ENCODE results near the gene PRUNE2. TPM values are rescaled to one million over a fixed set of nuclear protein-coding genes. Genes with fewer than 3 reads are reported as not detected.
"Not testable (repeated sequence)": the region's sequence is repeated elsewhere in the genome, so short reads cannot be mapped to it uniquely, and the experiment has no call there.

Gene PRUNE2
- polyA plus RNA-seq (2013, experiment 1 of 2; ENCODE audit: insufficient read length): 7.6 TPM
- 7.1 TPM for polyA plus RNA-seq (2013, experiment 2 of 2; ENCODE audit: insufficient read length)

DNA sequence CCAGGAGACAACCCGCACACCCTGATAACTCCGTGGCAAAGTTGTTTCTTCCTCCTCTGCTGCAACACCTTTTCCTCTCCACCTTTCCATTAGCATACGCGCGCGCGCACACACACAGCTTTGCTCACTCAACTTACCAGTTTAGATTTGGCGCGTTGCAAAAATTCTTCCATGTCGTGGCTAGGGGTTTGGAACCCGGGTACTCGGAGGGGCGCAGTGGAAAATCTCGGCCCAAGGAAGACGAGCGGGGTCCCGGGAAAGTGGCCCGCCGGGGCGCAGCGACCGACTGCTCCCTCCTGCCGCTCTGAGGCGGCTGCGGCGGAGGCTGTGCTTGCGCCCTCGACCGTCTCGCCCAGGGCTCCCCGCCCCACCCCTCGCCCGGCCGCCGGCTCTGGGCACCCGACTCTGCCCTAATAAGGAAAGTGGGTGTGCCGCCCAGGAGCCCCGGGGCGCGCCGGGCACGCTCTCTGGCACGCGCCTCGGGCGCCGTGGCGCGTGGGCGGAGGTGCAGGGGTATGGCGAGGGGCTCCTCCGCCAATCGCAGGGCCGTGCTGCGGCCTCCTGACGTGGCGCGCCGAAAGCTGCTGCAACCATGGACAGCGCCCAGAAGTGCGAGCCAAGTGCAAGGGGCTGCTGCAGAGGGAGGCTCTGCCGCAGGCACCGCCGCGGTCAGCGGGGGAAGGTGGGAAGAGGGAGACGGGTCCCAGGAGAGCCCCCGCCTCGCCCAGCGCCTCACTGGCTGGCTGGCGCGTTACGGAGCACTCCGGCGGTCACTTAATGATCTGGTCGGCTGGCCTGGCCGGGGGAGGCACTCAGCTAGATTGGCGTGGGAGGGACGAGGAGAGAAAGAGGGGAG, at the start of gene PRUNE2:
TSS of gene PRUNE2 (minus strand) at position 324 of the 856 bp plus-strand sequence. CDS start at position 173, 151 bp downstream.
- DNase-seq: peak; percentile 81

GRCh38 chr9:76955406-76955805, 49.5 kb upstream of the PRUNE2 start:
- not testable (repeated sequence) for DNase-seq

DNA sequence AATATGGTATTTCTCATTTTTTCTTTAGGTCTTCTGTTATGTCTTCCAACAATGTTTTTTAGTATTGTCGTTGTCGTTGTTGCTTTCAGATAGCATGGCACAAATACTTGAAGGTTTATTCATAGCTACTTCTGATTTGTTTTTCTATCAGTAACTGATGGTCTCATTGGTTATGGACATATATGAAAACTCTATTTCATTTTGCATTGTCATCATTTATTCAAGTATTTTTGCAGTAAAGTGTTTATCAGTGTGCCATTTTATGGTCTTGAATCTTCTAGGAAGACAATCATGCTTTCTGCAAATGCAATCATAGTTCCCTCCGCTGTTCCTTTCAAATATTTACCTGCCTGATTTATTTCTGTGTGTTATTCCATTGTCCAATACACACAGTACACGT, 44.0 kb upstream of the PRUNE2 start:
- DNase-seq: no peak

- no peak for DNase-seq
These were observed 38.1 kb upstream of the PRUNE2 start for GRCh38 chr9:76944011-76944410.

- DNase-seq: no peak
These were observed 37.1 kb upstream of the PRUNE2 start for GRCh38 chr9:76943054-76943453.

GRCh38 chr9:76932757-76933156, 26.8 kb upstream of the PRUNE2 start:
- DNase-seq: peak; percentile 3

DNA sequence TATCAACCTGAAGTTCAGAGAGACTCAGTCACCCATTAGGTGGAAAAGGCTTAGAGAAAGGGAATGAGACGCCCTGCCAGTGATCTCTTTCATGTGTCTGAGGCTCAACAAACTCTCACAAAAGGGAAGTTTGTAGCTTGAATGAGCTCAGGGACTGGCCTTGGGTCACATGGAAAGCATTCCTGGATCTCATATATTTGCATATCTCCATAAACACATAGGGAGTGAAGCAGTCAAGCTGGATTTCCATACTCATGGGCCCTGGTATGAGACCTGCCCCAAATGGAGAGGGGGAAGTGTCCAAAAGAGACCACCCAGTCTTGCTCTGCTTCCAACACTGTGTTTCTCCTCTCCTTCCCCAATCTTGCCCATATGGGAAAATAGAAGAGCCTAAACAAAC, 26.4 kb upstream of the PRUNE2 start:
- no peak for DNase-seq

DNA sequence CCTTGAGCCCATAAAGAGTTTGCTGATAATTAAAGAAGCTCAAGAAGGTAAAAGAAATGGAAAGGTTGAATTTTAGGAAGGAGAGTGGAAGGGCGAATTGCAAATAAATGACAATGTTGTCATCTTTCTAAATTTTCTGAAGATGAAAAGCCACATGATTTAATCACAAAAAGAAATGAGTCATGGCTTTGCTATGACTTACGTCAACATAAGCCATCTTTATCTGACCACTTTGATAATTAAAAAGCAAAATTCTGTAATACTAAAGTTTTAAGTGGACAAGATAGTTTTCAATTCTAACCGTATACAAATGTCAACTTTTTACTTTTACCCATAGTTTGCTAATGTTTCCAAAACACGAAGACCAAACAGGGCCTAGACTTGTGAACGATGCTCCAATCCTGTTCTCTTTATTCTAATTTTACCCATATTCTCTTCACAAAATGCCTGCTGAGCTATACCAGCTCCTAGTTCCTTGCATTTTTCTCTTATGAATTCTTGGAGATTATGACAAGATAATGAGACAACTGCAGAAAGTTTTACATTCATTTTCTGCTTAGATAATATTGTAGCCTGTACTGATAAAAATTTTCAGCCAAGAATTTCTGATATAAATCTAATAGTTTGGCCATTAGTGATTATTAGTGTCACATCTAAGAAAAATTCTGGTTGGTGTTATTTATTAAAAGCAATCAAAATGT, 21.8 kb upstream of the PRUNE2 start:
- DNase-seq: no peak

GRCh38 chr9:76926846-76927245, 20.9 kb upstream of the PRUNE2 start:
- no peak for DNase-seq

- DNase-seq: peak; percentile 78
These were observed 20.4 kb upstream of the PRUNE2 start for GRCh38 chr9:76926324-76926741.

GRCh38 chr9:76921165-76921564, 15.3 kb upstream of the PRUNE2 start:
- no peak for DNase-seq

- DNase-seq: peak; percentile 20
These were observed 11.4 kb upstream of the PRUNE2 start for GRCh38 chr9:76917299-76917698.

- no peak for DNase-seq
These were observed 10.3 kb upstream of the PRUNE2 start for GRCh38 chr9:76916231-76916630.

DNA sequence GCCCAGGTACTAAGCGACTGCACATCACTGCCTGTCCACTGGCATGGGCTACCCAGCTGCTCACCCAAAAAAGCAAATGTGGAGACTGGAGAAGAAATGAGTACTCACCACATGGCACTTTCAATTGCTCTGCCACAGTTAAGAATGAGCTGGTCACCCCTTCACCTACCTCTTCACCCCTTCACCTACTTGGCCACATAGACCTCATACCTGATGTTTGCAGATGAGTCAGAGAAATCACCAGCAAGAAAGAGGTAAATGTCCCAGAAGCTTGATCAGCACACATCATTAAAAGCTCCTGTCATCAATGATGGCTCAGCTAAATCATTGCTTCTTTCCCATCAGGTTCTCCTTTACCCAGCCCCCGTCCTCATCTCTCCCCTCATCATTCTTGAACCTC, 7.6 kb upstream of the PRUNE2 start:
- no peak for DNase-seq

DNA sequence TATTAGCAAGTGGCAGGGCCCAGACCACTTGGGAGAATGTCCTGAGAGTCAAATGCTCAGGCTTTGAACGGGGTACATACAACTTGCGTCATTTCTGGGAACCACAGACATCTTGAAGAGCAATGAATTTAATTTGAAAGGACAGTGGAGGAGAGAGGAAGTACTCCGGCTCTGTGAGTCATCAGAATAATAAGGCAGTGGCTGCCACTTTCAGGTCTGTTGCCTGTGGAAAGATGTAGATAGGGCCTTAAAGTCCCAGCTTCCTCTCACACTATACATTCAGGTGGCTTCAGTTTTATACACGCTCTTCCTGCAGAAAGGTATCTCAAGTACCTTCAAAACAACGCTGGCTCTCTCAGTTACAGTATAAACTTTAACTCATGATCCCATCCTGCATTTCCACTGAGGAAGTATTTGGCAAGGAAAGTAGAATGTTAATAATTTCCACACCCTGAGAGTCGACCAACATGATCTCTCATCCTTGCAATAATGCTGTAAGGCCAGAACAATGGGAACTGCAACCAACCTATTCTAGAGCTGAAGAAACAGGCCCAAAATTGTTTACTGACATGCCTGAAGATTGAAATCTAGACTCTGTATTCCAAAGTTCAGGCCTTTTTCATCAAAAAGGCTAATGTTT, 6.8 kb upstream of the PRUNE2 start:
- peak; percentile 76 for DNase-seq

GRCh38 chr9:76911971-76912370, 6.1 kb upstream of the PRUNE2 start:
- DNase-seq: no peak

DNA sequence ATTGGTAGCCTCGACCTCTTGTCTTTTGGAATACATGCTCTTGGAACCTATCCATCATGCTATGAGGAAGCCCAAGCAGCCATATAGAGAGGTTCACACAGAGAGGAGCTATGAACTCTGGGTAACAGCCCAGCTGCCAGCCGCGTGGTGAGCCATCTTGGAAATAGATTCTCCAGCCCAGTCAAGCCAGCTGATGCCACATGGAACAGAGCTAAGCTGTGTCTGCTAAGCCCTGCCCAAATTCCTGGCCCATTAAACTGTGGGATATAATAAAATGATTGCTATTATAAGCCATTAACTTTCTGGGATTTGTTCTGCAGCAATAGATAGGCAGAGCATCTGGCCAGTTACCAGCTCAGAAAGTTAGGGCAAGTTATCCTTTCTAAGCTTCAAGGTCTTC, 4.9 kb upstream of the PRUNE2 start:
- no peak for DNase-seq

DNA sequence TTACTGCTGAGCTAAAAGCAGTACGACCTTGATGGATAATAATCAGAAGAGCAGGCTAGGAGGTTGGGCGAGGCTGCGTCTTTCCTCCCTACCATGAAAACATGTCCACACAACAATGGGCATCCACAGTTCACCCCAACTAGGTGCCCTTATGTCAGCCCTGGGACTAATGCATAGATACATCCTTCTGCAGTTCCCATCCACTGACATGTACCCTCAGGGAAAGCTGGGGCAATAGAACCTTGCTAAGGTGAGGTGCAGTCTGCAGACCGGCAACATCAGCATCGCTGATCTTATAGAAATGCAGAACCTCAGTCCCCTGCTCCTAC, 697 bp upstream of the PRUNE2 start:
- no peak for DNase-seq

DNA sequence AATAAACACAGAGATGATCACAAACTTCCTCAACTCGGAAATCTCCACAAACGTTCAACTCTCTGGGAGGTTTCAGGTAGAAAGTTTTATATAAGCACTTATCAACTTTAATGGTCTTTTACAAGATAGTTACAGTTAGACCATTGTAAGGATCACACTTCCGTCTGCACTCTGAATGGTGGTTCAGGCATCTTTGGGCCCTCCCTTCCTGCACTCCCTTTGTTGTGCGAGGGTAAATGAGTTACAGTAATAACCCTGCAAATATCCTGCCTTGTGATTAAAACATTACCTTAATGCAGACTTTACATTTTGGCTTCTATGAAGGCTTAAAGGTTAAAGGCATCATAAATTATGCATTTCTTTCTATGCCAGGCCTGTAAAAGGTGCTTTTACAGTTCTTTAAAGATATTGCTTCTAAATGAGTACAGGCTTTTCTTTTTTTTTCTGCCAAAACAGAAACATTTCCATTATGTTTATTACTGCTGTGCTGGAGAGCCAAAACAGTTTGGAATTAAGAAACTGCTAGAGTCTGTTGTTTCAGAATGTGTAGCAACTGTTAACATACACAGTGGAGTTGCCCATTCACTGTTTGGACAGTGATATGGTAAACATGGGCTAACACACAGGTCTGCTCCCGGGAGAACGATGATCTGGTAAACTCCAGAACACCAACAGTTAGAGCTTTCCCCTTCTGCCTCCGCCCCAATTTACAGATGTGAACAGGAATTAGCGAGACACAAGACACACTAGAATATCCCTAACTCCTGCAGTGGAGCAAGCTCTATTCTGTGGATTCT, 1.1 kb downstream of the PRUNE2 start:
- no peak for DNase-seq

GRCh38 chr9:76902395-76902794, 3.5 kb downstream of the PRUNE2 start:
- DNase-seq: no peak

DNA sequence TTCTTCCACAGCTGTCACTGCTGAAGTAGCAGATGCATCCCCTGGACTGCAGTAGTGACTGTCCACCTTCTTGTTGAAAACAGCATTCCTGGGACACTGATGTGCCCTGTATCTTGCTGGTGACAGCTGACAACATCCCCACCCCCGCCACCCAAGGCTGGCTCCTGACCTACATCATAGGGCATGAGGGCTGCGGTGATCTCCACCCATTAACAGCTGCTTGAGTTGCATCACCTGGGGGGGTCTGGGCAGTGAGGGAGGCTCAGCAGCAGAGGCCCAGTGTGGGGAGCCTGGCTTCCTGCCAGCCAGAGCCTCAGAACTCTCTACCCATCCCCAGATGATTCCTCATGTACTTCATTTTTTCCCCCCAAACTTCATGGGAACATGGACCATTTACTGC, 4.1 kb downstream of the PRUNE2 start:
- no peak for DNase-seq

DNA sequence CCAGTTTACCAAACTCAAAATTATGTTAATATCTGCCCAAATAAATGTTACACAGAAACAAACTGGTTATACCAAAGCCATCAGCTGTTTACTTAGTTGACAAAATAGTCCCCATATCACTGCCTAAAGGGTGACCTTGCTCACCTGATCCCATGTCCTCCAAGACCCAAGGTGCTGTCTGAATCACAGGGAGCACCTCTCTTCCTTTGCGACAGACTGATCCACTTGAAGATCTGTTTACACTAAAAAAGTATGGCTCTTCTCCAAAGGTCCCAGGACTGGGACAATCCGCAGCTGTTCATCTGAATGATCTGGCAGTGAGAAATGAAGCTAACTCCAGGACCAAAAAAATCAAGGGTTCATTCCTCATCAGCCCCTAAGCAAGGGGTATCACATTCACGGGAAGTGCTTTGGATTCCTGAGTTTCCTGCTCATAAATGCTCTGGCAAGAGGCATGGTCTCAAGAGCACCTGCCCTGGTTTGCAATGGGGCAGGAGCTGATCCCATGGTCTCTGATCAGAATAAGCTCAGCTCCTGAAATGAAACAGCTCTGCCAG, 5.0 kb downstream of the PRUNE2 start:
- DNase-seq: no peak

Measured in fibroblast of skin of abdomen (primary cell).